H1 (cell line): ENCODE measurements around the gene CCDC117. TPM values are rescaled to one million over a fixed set of nuclear protein-coding genes. Genes with fewer than 3 reads are reported as not detected.

Experiments
- CTCF ChIA-PET: fragments of 300-600 bp; sonication (Branson Sonifier 250); formaldehyde crosslinking; loops from one replicate; lab custom pipeline; 2021; ENCODE audit not compliant: partially characterized antibody; lab: Charles Lee
- POLR2A ChIA-PET: fragments of 300-600 bp; sonication (Branson Sonifier 250); formaldehyde crosslinking; loops from one replicate; lab custom pipeline; 2021; ENCODE audit warnings: inconsistent platforms; ENCODE audit not compliant: partially characterized antibody; lab: Charles Lee
- DNase-seq, 2 experiments: peaks; one replicate each; pipeline versions ENCODE4 v3.0.0 to v3.0.0-alpha.2; 2010 to 2022; ENCODE audit warnings: low spot score in 2 of 2, low read depth in 1 of 2, mixed read lengths in 1 of 2
- FAIRE-seq: peaks from 2 replicates; lab custom pipeline; 2011; peaks lifted over from hg19 to GRCh38; lab: Jason Lieb, UNC
- H2AFZ ChIP-seq: 2 replicates; pipeline ENCODE4 v1.8.1; 2012; ENCODE audit warnings: low read length, inconsistent platforms
- H2AK5ac ChIP-seq: 2 replicates; pipeline ENCODE4 v1.6.1; 2013; ENCODE audit warnings: low read depth, low read length
- H2BK120ac ChIP-seq: replicated peaks from 2 replicates; pipeline ENCODE3; 2013; ENCODE audit warnings: low read depth, low read length, inconsistent platforms
- H2BK12ac ChIP-seq: 2 replicates; pipeline ENCODE4 v1.6.1; 2013; ENCODE audit warnings: low read depth, low read length
- H2BK15ac ChIP-seq: 2 replicates; pipeline ENCODE4 v1.6.1; 2013; ENCODE audit warnings: low read length
- H2BK20ac ChIP-seq: 2 replicates; pipeline ENCODE4 v1.6.1; 2013; ENCODE audit warnings: low read length
- H2BK5ac ChIP-seq: 2 replicates; pipeline ENCODE4 v1.6.1; 2013; ENCODE audit warnings: low read depth, low read length
- H3K14ac ChIP-seq: 2 replicates; pipeline ENCODE4 v1.6.1; 2013; ENCODE audit warnings: inconsistent platforms; ENCODE audit not compliant: insufficient read length
- H3K18ac ChIP-seq: 2 replicates; pipeline ENCODE4 v1.6.1; 2013; ENCODE audit warnings: low read length; ENCODE audit errors: extremely low read depth
- H3K23ac ChIP-seq: 2 replicates; pipeline ENCODE4 v1.6.1; 2013; ENCODE audit warnings: inconsistent platforms; ENCODE audit not compliant: insufficient read length
- H3K23me2 ChIP-seq: 2 replicates; pipeline ENCODE4 v1.6.1; 2013; ENCODE audit warnings: low read depth, low read length
- H3K27ac ChIP-seq: 2 replicates; pipeline ENCODE4 v1.6.1; 2011; ENCODE audit warnings: low read depth, low read length, inconsistent platforms
- H3K27me3 ChIP-seq, 4 experiments: replicated peaks in 1 of 4; 1 replicate in 1 of 4; 2 replicates in 3 of 4; pipeline versions ENCODE4 v1.6.1 to v1.8.1; 2011 to 2013; ENCODE audit warnings: low read length in 3 of 4, mild to moderate bottlenecking in 3 of 4, inconsistent platforms in 2 of 4, mixed read lengths in 2 of 4, moderate library complexity in 1 of 4; ENCODE audit not compliant: control insufficient read depth in 3 of 4, insufficient read depth in 3 of 4; ENCODE audit errors: extremely low read depth in 1 of 4
- H3K36me3 ChIP-seq, 4 experiments: 2 replicates each; pipeline versions ENCODE4 v1.6.1 to v1.8.1; 2011 to 2013; ENCODE audit warnings: mild to moderate bottlenecking in 4 of 4, low read length in 3 of 4, moderate library complexity in 2 of 4, control low read depth in 1 of 4, inconsistent platforms in 1 of 4; ENCODE audit not compliant: insufficient read depth in 4 of 4, control insufficient read depth in 2 of 4
- H3K4ac ChIP-seq: replicated peaks from 2 replicates; pipeline ENCODE3; 2013; ENCODE audit warnings: low read length, low read depth, mixed read lengths, inconsistent platforms; ENCODE audit not compliant: insufficient read length
- H3K4me1 ChIP-seq, 4 experiments: replicated peaks in 1 of 4; 1 replicate in 1 of 4; 2 replicates in 3 of 4; pipeline versions ENCODE4 v1.6.1 to v1.8.1; 2011 to 2013; ENCODE audit warnings: low read length in 3 of 4, inconsistent platforms in 2 of 4, mixed read lengths in 1 of 4; ENCODE audit not compliant: insufficient read depth in 4 of 4, control insufficient read depth in 3 of 4
- H3K4me2 ChIP-seq, 2 experiments: 2 replicates each; pipeline versions ENCODE4 v1.6.1 to v1.8.1; 2011 to 2013; ENCODE audit warnings: low read depth in 2 of 2, low read length in 2 of 2, control low read depth in 1 of 2, inconsistent platforms in 1 of 2, mild to moderate bottlenecking in 1 of 2; ENCODE audit not compliant: insufficient read depth in 1 of 2
- H3K4me3 ChIP-seq, 4 experiments: fragments of 200-600, 300-600 bp in 1 of 4; sonication (generic), shearing (Covaris generic), sonication (Bioruptor Twin) in 1 of 4; 2 replicates each; pipeline versions ENCODE4 v1.5.1 to v1.8.1; 2011 to 2016; ENCODE audit warnings: low read length in 4 of 4, low read depth in 3 of 4, control low read depth in 2 of 4, inconsistent platforms in 2 of 4, mild to moderate bottlenecking in 2 of 4, mixed read lengths in 1 of 4, moderate library complexity in 1 of 4; ENCODE audit not compliant: insufficient read depth in 2 of 4; ENCODE audit errors: extremely low read depth in 1 of 4
- H3K56ac ChIP-seq: replicated peaks from 2 replicates; pipeline ENCODE3; 2013; ENCODE audit warnings: low read depth, mild to moderate bottlenecking, mixed read lengths, low read length, inconsistent platforms; ENCODE audit not compliant: insufficient read length
- H3K79me1 ChIP-seq: 2 replicates; pipeline ENCODE4 v1.6.1; 2013; ENCODE audit warnings: low read depth, low read length, control low read depth
- H3K79me2 ChIP-seq, 2 experiments: 2 replicates each; pipeline versions ENCODE4 v1.6.1 to v1.8.1; 2012 to 2013; ENCODE audit warnings: low read length in 2 of 2, mild to moderate bottlenecking in 2 of 2, inconsistent platforms in 1 of 2; ENCODE audit not compliant: insufficient read depth in 2 of 2, control insufficient read depth in 1 of 2
- H3K9ac ChIP-seq, 4 experiments: replicated peaks in 1 of 4; 1 replicate in 1 of 4; 2 replicates in 3 of 4; pipeline versions ENCODE4 v1.6.1 to v1.8.1; 2011 to 2013; ENCODE audit warnings: low read depth in 3 of 4, low read length in 3 of 4, control low read depth in 2 of 4, mild to moderate bottlenecking in 2 of 4, moderate library complexity in 2 of 4, inconsistent platforms in 1 of 4; ENCODE audit errors: extremely low read depth in 1 of 4
- H3K9me3 ChIP-seq, 2 experiments: 2 replicates each; pipeline versions ENCODE4 v1.6.1 to v1.8.1; 2012 to 2013; ENCODE audit warnings: mild to moderate bottlenecking in 2 of 2, moderate library complexity in 2 of 2, control low read depth in 1 of 2, inconsistent platforms in 1 of 2, low read depth in 1 of 2, low read length in 1 of 2, mixed read lengths in 1 of 2; ENCODE audit not compliant: insufficient read depth in 2 of 2
- H4K20me1 ChIP-seq, 2 experiments: replicated peaks in 1 of 2; 2 replicates each; pipeline versions ENCODE3 to v1.8.1; 2011 to 2013; ENCODE audit warnings: inconsistent platforms in 2 of 2, low read length in 2 of 2, mild to moderate bottlenecking in 1 of 2; ENCODE audit not compliant: insufficient read depth in 2 of 2, control insufficient read depth in 1 of 2
- H4K5ac ChIP-seq: 2 replicates; pipeline ENCODE4 v1.6.1; 2013; ENCODE audit warnings: low read length, low read depth, mixed read lengths, inconsistent platforms; ENCODE audit not compliant: insufficient read length
- H4K8ac ChIP-seq: 2 replicates; pipeline ENCODE4 v1.8.0; 2013; ENCODE audit warnings: mild to moderate bottlenecking, moderate library complexity, low read length, inconsistent platforms; ENCODE audit not compliant: insufficient read depth; ENCODE audit errors: extremely low read depth
- H4K91ac ChIP-seq: replicated peaks from 2 replicates; pipeline ENCODE3; 2013; ENCODE audit warnings: low read length, mixed read lengths, inconsistent platforms; ENCODE audit not compliant: insufficient read length
- CBX5 ChIP-seq: fragments of 300-800, 300-1000 bp; sonication (generic); IDR thresholded peaks from 2 replicates; pipeline ENCODE4 v1.7.1; 2016; ENCODE audit warnings: antibody characterized with exemption, low read length, low read depth
- CREB1 ChIP-seq: IDR thresholded peaks from 2 replicates; pipeline ENCODE4 v1.6.1; 2012; ENCODE audit warnings: inconsistent platforms
- CTBP2 ChIP-seq: IDR thresholded peaks from 2 replicates; pipeline ENCODE4 v1.7.0; 2011; ENCODE audit warnings: borderline replicate concordance, mild to moderate bottlenecking, moderate library complexity, mixed read lengths, low read length; ENCODE audit not compliant: insufficient read depth, insufficient read length
- EGR1 ChIP-seq: IDR thresholded peaks from 2 replicates; pipeline ENCODE4 v1.6.1; 2011; ENCODE audit warnings: low read depth, low read length, borderline replicate concordance
- EZH2 ChIP-seq: fragments of 200-600 bp; sonication (generic); IDR thresholded peaks from 2 replicates; pipeline ENCODE4 v1.7.1; 2012; ENCODE audit warnings: low read depth, mild to moderate bottlenecking, moderate library complexity, low read length, inconsistent platforms; ENCODE audit not compliant: severe bottlenecking
- JUND ChIP-seq: IDR thresholded peaks from 2 replicates; pipeline ENCODE4 v1.6.1; 2011; ENCODE audit warnings: mild to moderate bottlenecking, improper control_type of control experiment, low read length
- KDM5A ChIP-seq: fragments of 200-600 bp; IDR thresholded peaks from 2 replicates; pipeline ENCODE4 v1.7.1; 2012; ENCODE audit warnings: mild to moderate bottlenecking, low read length, inconsistent platforms, mixed read lengths
- NRF1 ChIP-seq: IDR thresholded peaks from 2 replicates; pipeline ENCODE4 v1.6.1; 2011; ENCODE audit warnings: mild to moderate bottlenecking, low read depth, low read length, improper control_type of control experiment
- SAP30 ChIP-seq: fragments of 300-600 bp; sonication (generic); IDR thresholded peaks from 2 replicates; pipeline ENCODE4 v1.7.1; 2012; ENCODE audit warnings: low read length, moderate library complexity, mild to moderate bottlenecking, inconsistent platforms; ENCODE audit not compliant: insufficient read depth, insufficient replicate concordance
- SP2 ChIP-seq: IDR thresholded peaks from 2 replicates; pipeline ENCODE4 v1.6.1; 2012; ENCODE audit warnings: mild to moderate bottlenecking, low read length, inconsistent platforms
- TAF1 ChIP-seq: IDR thresholded peaks from 2 replicates; pipeline ENCODE4 v1.6.1; 2011; ENCODE audit warnings: mild to moderate bottlenecking, low read depth, low read length
- TCF12 ChIP-seq: IDR thresholded peaks from 2 replicates; pipeline ENCODE4 v1.6.1; 2011; ENCODE audit warnings: low read depth, mild to moderate bottlenecking, low read length
- whole genome bisulfite sequencing, 2 experiments: shearing (Covaris generic) in 1 of 2; methylation state at CpG; one replicate each; pipeline versions ENCODE4 v1.1.6 to v1.1.7; 2013 to 2015; ENCODE audit warnings: low lambda C conversion rate in 2 of 2, mixed read lengths in 2 of 2, inconsistent platforms in 1 of 2, low coverage in 1 of 2, missing lambda C conversion rate in 1 of 2; ENCODE audit not compliant: insufficient replicate concordance in 2 of 2, insufficient coverage in 1 of 2, insufficient read length in 1 of 2; ENCODE audit errors: extremely low coverage in 1 of 2, missing lambda C conversion rate in 1 of 2; 5-methylcytosine and 5-hydroxymethylcytosine counted together
- polyA plus RNA-seq, 7 experiments: library from polyadenylated mRNA; depleted of rRNA in 3 of 7; stranded (reverse) in 5 of 7; unstranded in 2 of 7; fragments of >200 nt in 5 of 7; fragments of 200-250 nt in 2 of 7; gene quantifications; 1 replicate in 5 of 7; 2 replicates in 1 of 7; 4 replicates in 1 of 7; pipeline versions ENCODE4 v1.2.1 to v1.2.3, GENCODE V29; 2011 to 2013; ENCODE audit warnings: missing spikeins in 2 of 7, mixed read lengths in 2 of 7
- total RNA-seq: library from RNA; stranded (reverse); fragmentation: NEBNext Ultra II Directional; extraction: Animal tissue kit (Norgen Biotek cat#: 25700); gene quantifications from 2 replicates; pipeline ENCODE4 v1.2.1, GENCODE V29; 2021
- TF ChIP-seq, protein P1 (sequence below): IDR thresholded peaks from 2 replicates; pipeline ENCODE4 v1.6.1; 2012; ENCODE audit warnings: inconsistent platforms

CCDC117 gene
- total and polyA plus RNA-seq, 2 of the 8 experiments (the other 6 are each of a cell fraction or from before 2014, with no cell fraction given) = 9.1 to 43.1 TPM

DNA sequence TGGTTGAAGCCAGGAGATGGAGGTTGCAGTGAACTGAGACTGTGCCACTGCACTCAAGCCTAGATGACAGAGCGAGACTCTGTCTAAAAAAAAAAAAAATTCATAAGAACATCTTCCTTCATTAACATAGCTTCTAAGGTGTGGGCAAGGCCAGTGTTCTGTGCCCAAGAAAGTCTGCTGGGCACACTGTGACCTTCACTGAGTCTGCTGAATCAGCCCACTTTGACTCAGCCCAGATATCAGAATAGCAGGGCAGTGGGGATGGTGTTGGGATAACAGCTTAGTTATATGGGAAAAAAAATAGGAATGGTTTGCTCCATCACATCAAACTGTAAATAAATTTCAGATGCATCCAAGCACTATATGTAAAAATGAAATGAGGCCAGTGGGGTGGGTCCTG is 60.2 kb downstream of the CCDC117 start:
- no peak overlapping the region for H2AK5ac ChIP-seq
- no peak overlapping the region for H2BK20ac ChIP-seq
- no peak overlapping the region for H2BK5ac ChIP-seq
- TF ChIP-seq NRF1 (no peak), KDM5A (no peak), SP2 (no peak), JUND (no peak), CTBP2 (no peak), CBX5 (no peak), SAP30 (no peak), EZH2 (no peak), EGR1 (no peak), TCF12 (no peak), TAF1 (no peak), CREB1 (no peak)
- TF ChIP-seq, protein P1, sequence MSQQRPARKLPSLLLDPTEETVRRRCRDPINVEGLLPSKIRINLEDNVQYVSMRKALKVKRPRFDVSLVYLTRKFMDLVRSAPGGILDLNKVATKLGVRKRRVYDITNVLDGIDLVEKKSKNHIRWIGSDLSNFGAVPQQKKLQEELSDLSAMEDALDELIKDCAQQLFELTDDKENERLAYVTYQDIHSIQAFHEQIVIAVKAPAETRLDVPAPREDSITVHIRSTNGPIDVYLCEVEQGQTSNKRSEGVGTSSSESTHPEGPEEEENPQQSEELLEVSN = no peak
- H3K4ac ChIP-seq = no peak overlapping the region
- H3K9ac ChIP-seq = no peak overlapping the region
- H2AFZ ChIP-seq = no peak overlapping the region
- no peak overlapping the region for H3K18ac ChIP-seq
- WGBS, 2 experiments = no CpG with 5 or more reads among the region's 1 CpG
- H3K23me2 ChIP-seq = peaks cover 5% of the 10 kb centered on the region; the same call in 1 of the 2 replicates
- H3K27ac ChIP-seq = no peak overlapping the region
- ChIA-PET POLR2A (no interaction called here), CTCF (interaction anchor here (0.6 to 1.8 kb wide), 5 partner anchors 14 to 421 kb away, joined by 3 to 11 read pairs (median 4); no protein-coding TSS in a partner anchor)
- H3K4me2 ChIP-seq = no peak overlapping the region
- H3K4me3 ChIP-seq = no peak overlapping the region
- H2BK12ac ChIP-seq = no peak overlapping the region
- no peak overlapping the region for H2BK15ac ChIP-seq
- H2BK120ac ChIP-seq = no peak overlapping the region
- H4K8ac ChIP-seq = no peak overlapping the region
- H3K79me1 ChIP-seq = no peaks in the 10 kb centered on the region
- H3K56ac ChIP-seq = no peak overlapping the region
- no peak overlapping the region for H4K91ac ChIP-seq
- H4K5ac ChIP-seq = no peak overlapping the region
- DNase-seq = no peak
- H3K14ac ChIP-seq = no peak overlapping the region
- H4K20me1 ChIP-seq = peaks cover 0 to 2% of the 10 kb centered on the region in 2 experiments
- H3K23ac ChIP-seq = no peak overlapping the region
- no peaks in the 10 kb centered on the region for H3K27me3 ChIP-seq
- H3K36me3 ChIP-seq = no peaks in the 10 kb centered on the region
- H3K4me1 ChIP-seq = no peaks in the 10 kb centered on the region; a peak in 1 of 7 replicates
- H3K79me2 ChIP-seq = no peaks in the 10 kb centered on the region
- no peaks in the 10 kb centered on the region for H3K9me3 ChIP-seq
- no peak for FAIRE-seq
